DOHH2 (cell line): ENCODE data around the gene LRMDA.

Experiments
- H3F3A ChIP-seq: fragments of 200-600 bp; sonication (generic), shearing (Covaris generic); 2 replicates; pipeline ENCODE4 v1.6.0; 2016; ENCODE audit warnings: antibody characterized with exemption, mild to moderate bottlenecking; ENCODE audit not compliant: control insufficient read depth, insufficient read depth
- H3K27ac ChIP-seq: fragments of 200-600 bp; sonication (generic); 2 replicates; pipeline ENCODE4 v1.5.1; 2014; ENCODE audit warnings: low read depth, mild to moderate bottlenecking, low read length, moderate library complexity
- H3K27me3 ChIP-seq: fragments of 200-600 bp; sonication (generic); 2 replicates; pipeline ENCODE4 v1.6.1; 2014; ENCODE audit warnings: mild to moderate bottlenecking, low read length, mixed read lengths; ENCODE audit not compliant: control insufficient read depth
- H3K36me3 ChIP-seq: fragments of 200-600 bp; sonication (generic); 2 replicates; pipeline ENCODE4 v1.6.1; 2014; ENCODE audit warnings: mild to moderate bottlenecking, low read length, moderate library complexity, mixed read lengths; ENCODE audit not compliant: control insufficient read depth
- H3K4me1 ChIP-seq: fragments of 200-600 bp; sonication (generic); 2 replicates; pipeline ENCODE4 v1.6.1; 2014; ENCODE audit warnings: mild to moderate bottlenecking, low read length, mixed read lengths; ENCODE audit not compliant: control insufficient read depth
- H3K4me2 ChIP-seq: fragments of 200-600 bp; sonication (generic); 2 replicates; pipeline ENCODE4 v1.6.0; 2014; ENCODE audit warnings: mild to moderate bottlenecking, low read length, moderate library complexity
- H3K4me3 ChIP-seq: fragments of 200-600 bp; sonication (generic); 2 replicates; pipeline ENCODE4 v1.5.1; 2014; ENCODE audit warnings: mild to moderate bottlenecking, low read length, mixed read lengths
- H3K79me2 ChIP-seq: fragments of 200-600 bp; sonication (generic); 2 replicates; pipeline ENCODE4 v1.6.1; 2014; ENCODE audit warnings: mild to moderate bottlenecking, low read length, mixed read lengths; ENCODE audit not compliant: control insufficient read depth
- H3K9me2 ChIP-seq: fragments of 200-600 bp; sonication (generic); replicated peaks from 2 replicates; pipeline ENCODE4 v1.6.1; 2014; ENCODE audit warnings: mild to moderate bottlenecking, low read length, mixed read lengths; ENCODE audit not compliant: control insufficient read depth
- H3K9me3 ChIP-seq: fragments of 200-600 bp; sonication (generic); 2 replicates; pipeline ENCODE4 v1.6.1; 2014; ENCODE audit warnings: antibody characterized with exemption, low read length, mixed read lengths; ENCODE audit not compliant: control insufficient read depth, insufficient read depth
- H4K20me1 ChIP-seq: fragments of 200-600 bp; sonication (generic); 2 replicates; pipeline ENCODE4 v1.6.0; 2014; ENCODE audit warnings: low read depth, mild to moderate bottlenecking, antibody characterized with exemption, low read length, moderate library complexity; ENCODE audit not compliant: control insufficient read depth, insufficient read depth
- EZH2phosphoT487 ChIP-seq: fragments of 200-600 bp; sonication (generic); IDR thresholded peaks from 2 replicates; pipeline ENCODE4 v1.6.1; 2017; ENCODE audit warnings: borderline replicate concordance, mild to moderate bottlenecking, antibody characterized with exemption, low read length, moderate library complexity, mixed read lengths
- TF ChIP-seq, protein P1 (sequence below): fragments of 200-600 bp; sonication (generic); IDR thresholded peaks from one replicate; pipeline ENCODE4 v1.5.1; 2014; ENCODE audit warnings: antibody characterized with exemption, mild to moderate bottlenecking, low read depth, low read length; ENCODE audit not compliant: poor library complexity, severe bottlenecking

The LRMDA gene

DNA sequence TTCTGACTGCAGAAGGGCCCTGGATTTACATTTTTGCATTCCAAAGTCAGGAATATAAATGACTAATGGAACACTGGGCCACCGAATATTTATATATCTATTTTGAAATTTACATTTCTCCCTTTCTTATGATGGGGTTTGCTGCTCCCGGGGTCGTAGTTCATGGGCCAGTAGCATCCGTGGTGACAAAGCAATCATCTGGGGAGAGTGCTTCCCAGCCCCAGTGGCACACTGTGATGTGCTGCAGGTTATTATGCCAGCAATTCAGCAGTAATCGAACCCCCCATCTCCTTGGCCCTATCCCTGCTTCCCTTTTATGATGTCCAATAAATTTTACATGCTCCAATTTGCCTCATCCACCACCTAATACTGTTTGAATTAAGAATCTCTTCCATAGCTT, 837.5 kb downstream of the LRMDA start:
- H3K4me2 ChIP-seq: no peak overlapping the region

DNA sequence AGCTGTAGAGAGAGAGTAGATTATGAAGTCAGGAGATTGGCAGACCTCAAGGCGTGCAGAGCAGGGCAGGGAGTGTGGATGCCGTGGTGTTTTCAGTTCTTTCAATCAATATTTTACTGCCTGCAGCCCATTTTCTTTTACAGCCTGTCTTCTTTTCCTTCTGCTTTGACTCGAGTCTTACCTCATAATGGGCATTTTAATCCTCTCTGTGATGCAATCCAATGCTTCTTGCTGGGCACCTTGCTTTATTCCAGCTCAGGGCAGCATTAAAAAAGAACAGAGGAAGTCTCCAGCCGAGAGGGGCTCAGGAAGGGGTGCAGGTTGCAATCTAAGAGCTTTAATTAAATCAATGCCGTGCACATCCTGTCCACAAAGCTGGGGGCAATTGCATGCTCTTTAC, 839.0 kb downstream of the LRMDA start:
- H3K36me3 ChIP-seq: no peaks in the 10 kb centered on the region
- TF ChIP-seq, protein P1, sequence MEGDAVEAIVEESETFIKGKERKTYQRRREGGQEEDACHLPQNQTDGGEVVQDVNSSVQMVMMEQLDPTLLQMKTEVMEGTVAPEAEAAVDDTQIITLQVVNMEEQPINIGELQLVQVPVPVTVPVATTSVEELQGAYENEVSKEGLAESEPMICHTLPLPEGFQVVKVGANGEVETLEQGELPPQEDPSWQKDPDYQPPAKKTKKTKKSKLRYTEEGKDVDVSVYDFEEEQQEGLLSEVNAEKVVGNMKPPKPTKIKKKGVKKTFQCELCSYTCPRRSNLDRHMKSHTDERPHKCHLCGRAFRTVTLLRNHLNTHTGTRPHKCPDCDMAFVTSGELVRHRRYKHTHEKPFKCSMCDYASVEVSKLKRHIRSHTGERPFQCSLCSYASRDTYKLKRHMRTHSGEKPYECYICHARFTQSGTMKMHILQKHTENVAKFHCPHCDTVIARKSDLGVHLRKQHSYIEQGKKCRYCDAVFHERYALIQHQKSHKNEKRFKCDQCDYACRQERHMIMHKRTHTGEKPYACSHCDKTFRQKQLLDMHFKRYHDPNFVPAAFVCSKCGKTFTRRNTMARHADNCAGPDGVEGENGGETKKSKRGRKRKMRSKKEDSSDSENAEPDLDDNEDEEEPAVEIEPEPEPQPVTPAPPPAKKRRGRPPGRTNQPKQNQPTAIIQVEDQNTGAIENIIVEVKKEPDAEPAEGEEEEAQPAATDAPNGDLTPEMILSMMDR: no peak
- TF ChIP-seq EZH2phosphoT487: no peak
- no peaks in the 10 kb centered on the region for H3F3A ChIP-seq
- H3K27ac ChIP-seq: no peak overlapping the region
- H3K4me2 ChIP-seq: no peak overlapping the region
- no peaks in the 10 kb centered on the region for H3K4me1 ChIP-seq
- H3K27me3 ChIP-seq: no peaks in the 10 kb centered on the region
- H3K9me2 ChIP-seq: no peaks in the 10 kb centered on the region; the same call in 1 of the 2 replicates
- H4K20me1 ChIP-seq: no peaks in the 10 kb centered on the region
- no peaks in the 10 kb centered on the region for H3K9me3 ChIP-seq
- no peak overlapping the region for H3K4me3 ChIP-seq
- H3K79me2 ChIP-seq: no peaks in the 10 kb centered on the region

More for the DNA sequence above, 837.5 kb downstream of the LRMDA start:
- Histone ChIP-seq H3K36me3 (no peaks in the 10 kb centered on the region), H3K9me3 (no peaks in the 10 kb centered on the region), H3K4me1 (no peaks in the 10 kb centered on the region), H3K79me2 (no peaks in the 10 kb centered on the region), H3K9me2 (no peaks in the 10 kb centered on the region; the same call in 1 of the 2 replicates), H4K20me1 (no peaks in the 10 kb centered on the region), H3K27me3 (no peaks in the 10 kb centered on the region), H3F3A (no peaks in the 10 kb centered on the region), H3K4me3 (no peak overlapping the region), H3K27ac (no peak overlapping the region)
- TF ChIP-seq, protein P1: no peak
- TF ChIP-seq EZH2phosphoT487: no peak

DNA sequence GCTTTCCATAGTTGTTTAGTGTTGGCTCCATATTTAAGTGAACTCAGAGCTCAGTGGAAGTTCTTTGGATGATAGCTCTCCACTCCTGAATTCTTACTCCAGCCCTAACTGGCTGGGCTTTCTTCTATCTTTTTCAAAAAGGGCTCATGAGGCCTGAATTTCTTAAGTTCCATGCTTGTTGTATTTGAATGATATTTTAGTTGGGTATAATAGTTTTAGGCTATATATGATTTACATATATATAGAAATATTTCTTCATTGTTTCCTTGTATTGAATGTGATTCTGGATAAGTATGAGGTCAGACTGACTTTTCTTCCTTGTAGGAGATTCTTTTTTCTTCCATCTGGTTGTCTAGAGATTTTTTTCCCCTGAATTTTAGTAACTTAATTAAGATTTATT, 843.5 kb downstream of the LRMDA start:
- Histone ChIP-seq H3K9me3 (no peaks in the 10 kb centered on the region), H3K9me2 (no peaks in the 10 kb centered on the region; the same call in 1 of the 2 replicates), H3K79me2 (no peaks in the 10 kb centered on the region), H3K4me1 (no peaks in the 10 kb centered on the region), H4K20me1 (no peaks in the 10 kb centered on the region), H3K4me2 (no peak overlapping the region), H3F3A (no peaks in the 10 kb centered on the region), H3K27me3 (no peaks in the 10 kb centered on the region), H3K4me3 (no peak overlapping the region), H3K36me3 (no peaks in the 10 kb centered on the region), H3K27ac (no peak overlapping the region)
- TF ChIP-seq EZH2phosphoT487: no peak
- TF ChIP-seq, protein P1: no peak
